Astrocyte of the cerebellum (primary cell): ENCODE data around the gene PHOX2B.
A peak's percentile ranks its signal among the peaks of the same experiment; 100 is the strongest.

ENCODE experiments used
- DNase-seq: peaks from one replicate; pipeline ENCODE4 v3.0.0-alpha.2; 2011; ENCODE audit warnings: low read depth
- H3K4me3 ChIP-seq: 2 replicates; pipeline ENCODE4 v1.5.1; 2011; ENCODE audit warnings: mild to moderate bottlenecking, low read depth, low read length, moderate library complexity
- in situ Hi-C: cut with HindIII; loops from 2 replicates; pipeline ENCODE4 v1.10.0; 2017; ENCODE audit warnings: low sequenced_read_pairs
- TF ChIP-seq, protein P1 (sequence below): IDR thresholded peaks from 2 replicates; pipeline ENCODE4 v1.5.1; 2012; ENCODE audit warnings: low read length, low read depth, moderate library complexity, mild to moderate bottlenecking; ENCODE audit errors: missing control alignments

PHOX2B gene

GRCh38 chr4:41725254-41725653, 23.3 kb downstream of the PHOX2B start:
- H3K4me3 ChIP-seq = no peak overlapping the region
- in situ Hi-C loops = no loop called here
- TF ChIP-seq, protein P1, sequence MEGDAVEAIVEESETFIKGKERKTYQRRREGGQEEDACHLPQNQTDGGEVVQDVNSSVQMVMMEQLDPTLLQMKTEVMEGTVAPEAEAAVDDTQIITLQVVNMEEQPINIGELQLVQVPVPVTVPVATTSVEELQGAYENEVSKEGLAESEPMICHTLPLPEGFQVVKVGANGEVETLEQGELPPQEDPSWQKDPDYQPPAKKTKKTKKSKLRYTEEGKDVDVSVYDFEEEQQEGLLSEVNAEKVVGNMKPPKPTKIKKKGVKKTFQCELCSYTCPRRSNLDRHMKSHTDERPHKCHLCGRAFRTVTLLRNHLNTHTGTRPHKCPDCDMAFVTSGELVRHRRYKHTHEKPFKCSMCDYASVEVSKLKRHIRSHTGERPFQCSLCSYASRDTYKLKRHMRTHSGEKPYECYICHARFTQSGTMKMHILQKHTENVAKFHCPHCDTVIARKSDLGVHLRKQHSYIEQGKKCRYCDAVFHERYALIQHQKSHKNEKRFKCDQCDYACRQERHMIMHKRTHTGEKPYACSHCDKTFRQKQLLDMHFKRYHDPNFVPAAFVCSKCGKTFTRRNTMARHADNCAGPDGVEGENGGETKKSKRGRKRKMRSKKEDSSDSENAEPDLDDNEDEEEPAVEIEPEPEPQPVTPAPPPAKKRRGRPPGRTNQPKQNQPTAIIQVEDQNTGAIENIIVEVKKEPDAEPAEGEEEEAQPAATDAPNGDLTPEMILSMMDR = no peak
- no peak for DNase-seq

GRCh38 chr4:41723286-41723685, 25.2 kb downstream of the PHOX2B start:
- in situ Hi-C loops = loop anchor here (25.0 kb wide), 1 partner anchor 164 kb away; no protein-coding TSS in a partner anchor
- no peak for DNase-seq
- no peak overlapping the region for H3K4me3 ChIP-seq
- TF ChIP-seq, protein P1 = no peak

GRCh38 chr4:41722181-41722580, 26.3 kb downstream of the PHOX2B start:
- TF ChIP-seq, protein P1 = no peak
- in situ Hi-C loops = loop anchor here (25.0 kb wide), 1 partner anchor 165 kb away; no protein-coding TSS in a partner anchor

DNA sequence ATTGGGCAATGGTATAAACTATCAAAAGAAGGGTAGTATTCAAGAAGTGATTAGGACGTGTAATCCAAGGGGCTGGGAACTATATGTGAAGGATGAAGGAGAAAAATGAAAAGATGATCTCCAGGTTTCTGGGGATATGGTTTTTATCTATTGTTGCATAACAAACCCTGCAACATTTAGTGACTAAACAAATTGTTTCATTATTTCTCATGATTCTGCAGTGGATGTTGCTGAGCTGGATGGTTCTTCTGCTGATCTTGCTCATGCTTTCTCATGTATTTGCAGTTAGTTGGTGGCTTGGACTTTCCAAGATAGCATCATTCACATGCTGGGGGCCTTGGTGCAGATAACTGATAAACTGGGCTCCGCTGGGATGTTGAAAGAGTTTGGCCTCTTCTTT, 29.1 kb downstream of the PHOX2B start:
- in situ Hi-C loops = loop anchor here (25.0 kb wide), 1 partner anchor 168 kb away; no protein-coding TSS in a partner anchor
- no peak for DNase-seq
- H3K4me3 ChIP-seq = no peak overlapping the region
- TF ChIP-seq, protein P1 = no peak

More at GRCh38 chr4:41722181-41722580, 26.3 kb downstream of the PHOX2B start:
- DNase-seq = no peak
- H3K4me3 ChIP-seq = no peak overlapping the region

DNA sequence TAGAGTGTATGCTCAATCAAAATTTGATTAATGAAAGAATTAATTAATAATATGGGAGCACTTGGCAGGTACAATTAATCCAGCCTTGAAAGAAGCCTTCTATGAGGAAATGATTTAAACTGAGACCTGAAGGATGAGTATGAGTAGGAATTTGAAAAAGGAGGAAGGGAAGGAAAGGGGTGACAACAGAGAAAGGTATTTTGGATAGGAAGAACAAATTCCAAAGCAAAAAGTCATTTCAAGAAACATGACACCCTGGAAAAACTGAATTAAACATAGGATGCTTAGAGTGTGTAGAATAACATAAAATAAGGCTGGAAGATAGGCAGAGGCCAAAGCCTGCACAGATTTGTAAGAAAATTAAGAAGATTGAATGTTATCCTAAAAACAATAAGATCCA, 29.6 kb downstream of the PHOX2B start:
- H3K4me3 ChIP-seq = no peak overlapping the region
- in situ Hi-C loops = loop anchor here (25.0 kb wide), 1 partner anchor 168 kb away; no protein-coding TSS in a partner anchor
- TF ChIP-seq, protein P1 = no peak
- DNase-seq = peak; percentile 2

DNA sequence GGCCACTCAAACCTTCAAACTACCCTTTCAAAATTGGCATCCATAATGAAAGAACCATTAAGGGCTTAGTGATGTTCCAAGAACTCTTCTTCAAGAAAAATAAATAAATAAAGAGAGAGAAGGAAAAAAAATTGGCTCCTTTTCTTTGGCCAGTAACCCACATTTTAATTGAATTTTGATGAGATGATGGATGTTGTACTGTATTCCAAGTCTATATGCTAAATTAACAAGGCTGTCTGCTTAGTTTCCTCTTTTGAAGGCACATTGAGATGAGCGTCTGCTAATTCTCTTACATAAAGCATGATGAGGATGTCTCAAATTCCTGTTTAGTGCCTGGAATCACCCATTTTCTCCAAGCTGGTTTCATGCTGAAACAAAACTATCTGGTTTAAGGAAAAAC, 33.4 kb downstream of the PHOX2B start:
- TF ChIP-seq, protein P1 = no peak
- H3K4me3 ChIP-seq = no peak overlapping the region
- in situ Hi-C loops = loop anchor here (25.0 kb wide), 1 partner anchor 172 kb away; no protein-coding TSS in a partner anchor
- DNase-seq = no peak
